HG03060 (cell line): Measurements from ENCODE around the gene TRIM5.

ENCODE experiments used
- ATAC-seq: cut with Tn5 transposase; IDR thresholded peaks from one replicate; pipeline ENCODE4 v1.9.1; 2021; ENCODE audit warnings: low read depth, moderate number of reproducible peaks; ENCODE audit not compliant: unreplicated experiment

TRIM5 gene

GRCh38 chr11:5631417-5631816 is 53.5 kb downstream of the TRIM5 start:
- peak; percentile 18 for ATAC-seq

- no peak for ATAC-seq
Measured at GRCh38 chr11:5626196-5626595, 58.7 kb downstream of the TRIM5 start.

DNA sequence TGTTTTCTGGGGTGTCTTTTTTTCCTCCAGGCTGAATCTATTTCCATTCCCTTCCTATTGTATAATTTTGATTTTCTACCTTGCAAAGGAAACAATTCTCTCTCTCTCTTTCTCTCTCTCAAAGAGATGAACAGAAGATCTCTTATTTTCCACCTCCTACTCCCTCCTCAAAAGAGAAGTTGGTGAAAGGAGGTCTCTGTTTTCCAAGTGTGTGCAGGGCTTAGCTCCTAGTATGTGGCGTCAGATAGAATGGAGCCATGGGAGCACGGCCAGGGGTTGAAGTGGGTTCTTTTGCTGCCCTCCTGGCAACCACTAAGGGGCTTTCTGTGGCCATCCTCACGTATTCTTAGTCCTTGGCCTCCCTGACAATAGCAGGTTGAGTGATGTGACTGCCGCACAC is 59.6 kb downstream of the TRIM5 start:
- ATAC-seq = no peak

DNA sequence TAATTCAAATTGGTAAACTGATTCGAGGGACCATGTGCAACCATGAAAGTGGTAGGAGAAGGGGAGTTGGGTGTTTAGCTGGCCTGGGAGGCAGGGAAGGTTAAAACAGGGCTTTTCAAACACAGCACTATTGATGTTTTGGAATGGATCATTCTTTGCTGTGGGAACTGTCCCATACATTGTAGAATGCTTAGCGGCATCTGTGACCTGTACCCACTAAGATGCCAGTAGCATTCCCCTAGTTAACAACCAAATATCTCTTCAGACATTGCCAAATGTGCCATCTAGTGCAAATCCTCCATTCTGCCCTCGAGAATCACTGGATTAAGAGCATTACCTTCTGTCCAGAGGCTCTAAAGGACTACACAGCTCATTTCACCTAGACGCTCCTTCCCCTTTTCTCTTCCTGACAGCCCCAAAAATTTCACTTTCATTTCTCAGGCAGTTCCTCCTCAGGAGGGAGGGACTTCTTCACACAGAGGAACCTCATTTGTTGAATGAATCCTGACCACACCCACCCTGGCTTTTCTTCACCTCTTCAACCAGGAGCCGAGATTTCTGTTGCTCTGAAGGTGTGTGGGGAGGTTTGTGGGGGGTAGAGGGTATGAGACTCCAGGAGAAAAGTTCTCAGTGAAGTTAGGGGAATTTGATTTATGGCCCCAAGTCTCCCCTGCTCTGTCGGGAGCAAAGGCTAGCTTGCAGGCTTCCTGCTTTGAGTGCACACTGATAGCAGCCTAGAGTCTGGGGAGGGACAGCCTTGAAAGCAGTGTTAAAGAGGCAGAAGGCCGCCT is 60.2 kb downstream of the TRIM5 start, which contains the start of gene TRIM34:
TSS of gene TRIM34 (plus strand) at position 513 of the 791 bp plus-strand sequence. CDS start 7,331 bp downstream, outside the sequence.
- peak; percentile 95 for ATAC-seq

GRCh38 chr11:5622802-5623201 is 62.1 kb downstream of the TRIM5 start:
- no peak for ATAC-seq

GRCh38 chr11:5621580-5621979 is 63.3 kb downstream of the TRIM5 start:
- ATAC-seq = no peak

DNA sequence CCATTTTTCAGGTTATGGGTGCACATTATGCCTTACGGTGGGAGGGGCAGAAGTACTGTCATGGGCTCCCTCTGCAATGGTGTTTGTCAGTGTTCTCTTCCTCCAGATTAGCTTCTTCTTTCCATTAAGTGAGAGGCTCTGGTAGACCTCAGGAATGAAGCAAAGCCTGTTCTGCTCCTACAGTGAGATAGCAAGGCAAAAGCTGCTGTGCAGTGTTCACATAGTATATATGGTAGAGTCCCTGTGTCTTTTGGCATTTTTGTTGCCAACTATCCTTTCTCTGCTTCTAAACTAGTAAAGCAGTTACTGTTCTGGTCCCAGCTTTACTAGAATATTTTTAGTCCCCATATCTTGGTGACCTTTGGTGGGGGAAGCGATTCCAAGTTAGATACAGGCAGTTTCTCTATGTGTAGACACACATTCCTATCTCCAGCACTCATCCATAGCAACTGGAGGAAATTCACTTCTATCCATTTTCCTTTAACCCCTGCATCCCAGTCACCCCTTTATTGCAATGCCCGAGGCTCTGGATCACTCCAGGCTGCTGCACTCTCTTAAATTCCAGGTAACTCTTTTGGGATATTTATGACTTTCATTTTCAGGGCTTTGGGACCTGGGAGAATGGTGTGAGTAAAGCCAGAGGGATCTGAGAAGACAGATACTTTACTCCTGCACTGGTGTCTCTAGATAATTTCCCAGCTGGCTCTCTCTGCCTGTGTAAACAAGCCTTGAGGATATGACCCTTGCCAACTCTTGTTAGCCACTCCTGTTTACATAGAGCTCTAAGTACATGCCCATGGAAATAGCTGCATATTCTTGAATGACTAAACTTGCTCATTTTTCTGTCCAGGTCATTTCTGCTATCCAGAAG is 64.0 kb downstream of the TRIM5 start:
- no peak for ATAC-seq

DNA sequence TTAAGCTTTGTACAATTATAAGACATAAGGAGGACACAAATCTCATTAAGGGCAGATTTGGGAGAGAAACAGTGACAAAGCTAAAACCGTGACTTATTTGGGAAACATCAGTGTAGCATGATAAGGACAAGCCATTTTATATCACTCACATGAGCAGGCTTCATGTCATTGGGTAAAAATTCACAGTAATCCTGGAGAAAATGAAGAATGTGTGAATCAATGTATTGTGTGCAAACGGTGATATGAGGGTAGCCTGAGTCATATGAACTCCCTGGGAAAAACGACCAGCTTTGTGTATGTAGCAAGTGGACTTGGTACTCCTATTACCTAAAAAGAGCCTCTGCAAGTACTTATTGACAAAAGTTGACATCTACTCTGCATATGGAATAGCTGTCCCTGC is 66.1 kb downstream of the TRIM5 start:
- no peak for ATAC-seq
